Activated T-cell treated with anti-CD3 and anti-CD28 coated beads for 4 hours (primary cell): ENCODE results near the gene BTG1.

Experiments used
- DNase-seq: peaks from one replicate; pipeline ENCODE4 v3.0.0-alpha.2; 2020

The BTG1 gene

DNA sequence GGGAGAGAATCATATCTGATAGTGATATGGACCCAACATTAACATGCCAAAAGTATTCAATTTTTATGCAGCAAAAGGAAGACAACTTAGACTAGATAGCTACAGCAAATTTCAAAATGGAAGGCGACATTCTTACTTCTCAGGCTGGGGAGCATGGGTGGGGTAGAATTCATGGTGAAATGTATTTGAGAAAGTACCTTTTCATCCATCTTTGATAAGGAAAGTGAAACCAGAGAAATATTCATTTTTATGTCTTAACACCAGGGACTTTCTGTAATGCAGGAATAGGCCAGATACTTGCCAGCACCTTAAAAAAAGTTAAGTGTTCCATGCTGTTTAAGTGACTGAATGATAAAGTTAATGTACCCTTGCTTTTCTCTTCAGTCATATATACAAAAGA lies 13.4 kb downstream of the BTG1 start:
- no peak for DNase-seq

DNA sequence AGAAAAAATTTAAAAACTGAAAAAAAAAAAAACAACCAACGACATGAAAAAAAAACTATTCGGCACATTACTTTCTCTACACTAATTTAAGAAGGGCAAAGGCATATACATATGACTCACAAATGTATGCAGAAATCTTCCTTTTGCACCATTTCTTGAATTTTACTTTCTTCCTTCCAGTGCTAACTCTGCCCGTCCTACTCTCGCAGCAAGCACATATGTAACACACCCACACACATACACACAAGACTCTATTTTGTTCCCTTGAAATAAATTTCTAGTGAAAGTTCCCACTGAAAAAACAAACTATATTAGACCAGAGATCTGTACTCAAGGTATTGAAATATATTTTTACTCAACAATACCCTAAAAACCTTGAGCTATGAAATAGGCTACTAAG lies 14.6 kb downstream of the BTG1 start:
- no peak for DNase-seq

DNA sequence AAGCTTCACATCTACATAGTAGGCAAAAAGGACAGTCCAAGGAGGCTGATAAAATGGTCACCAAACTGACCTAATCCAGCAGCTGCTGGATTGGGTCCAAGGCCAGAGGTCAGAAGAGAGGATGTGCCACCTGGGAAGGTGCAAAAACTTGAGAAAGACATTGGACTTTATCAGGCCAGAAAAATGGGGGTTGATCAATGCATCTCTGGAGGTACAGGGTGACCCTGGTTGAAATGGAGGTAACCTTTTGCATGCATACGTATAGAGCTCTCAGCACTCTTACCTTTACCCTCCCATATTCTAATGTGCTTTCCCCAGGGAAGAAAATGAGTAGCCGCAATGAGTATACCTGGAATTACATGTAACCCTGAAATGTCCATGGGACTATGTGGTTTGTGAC lies 16.0 kb downstream of the BTG1 start:
- DNase-seq: no peak

DNA sequence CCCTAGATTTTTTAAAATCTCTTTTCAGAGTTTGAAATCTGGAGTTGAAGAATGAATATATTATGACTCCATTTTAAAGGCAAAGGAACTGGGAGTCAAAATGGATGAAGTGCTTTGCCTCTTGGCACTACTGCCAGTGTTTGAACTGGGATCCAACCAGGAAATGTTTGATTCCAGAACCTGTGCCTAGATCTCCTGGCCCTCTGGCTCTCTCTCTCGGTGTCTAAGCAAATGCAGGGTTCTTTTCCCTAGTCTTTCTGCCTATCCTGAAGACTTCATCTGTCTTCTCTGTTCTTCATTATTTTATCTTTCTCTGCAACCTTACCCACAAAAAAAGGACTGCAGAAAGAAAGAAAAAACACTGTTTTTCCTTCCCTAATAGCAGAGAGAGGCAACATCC lies 17.0 kb downstream of the BTG1 start:
- no peak for DNase-seq

DNA sequence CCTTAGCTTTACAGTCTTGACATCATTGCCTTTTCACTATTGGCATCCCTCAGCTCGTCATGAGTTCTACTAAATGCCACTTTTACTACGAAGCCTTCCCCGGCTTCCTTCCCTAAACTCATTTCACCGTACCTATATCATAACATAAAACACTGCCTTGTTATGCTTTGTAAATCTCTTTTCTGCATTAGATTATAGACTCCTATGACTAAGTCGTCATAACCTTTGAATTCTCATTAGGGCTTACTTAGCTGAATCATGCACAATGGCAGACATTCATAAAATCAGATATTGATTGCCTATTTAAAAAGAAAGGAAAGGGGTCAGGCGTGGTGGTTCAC lies 21.0 kb downstream of the BTG1 start:
- DNase-seq: no peak

DNA sequence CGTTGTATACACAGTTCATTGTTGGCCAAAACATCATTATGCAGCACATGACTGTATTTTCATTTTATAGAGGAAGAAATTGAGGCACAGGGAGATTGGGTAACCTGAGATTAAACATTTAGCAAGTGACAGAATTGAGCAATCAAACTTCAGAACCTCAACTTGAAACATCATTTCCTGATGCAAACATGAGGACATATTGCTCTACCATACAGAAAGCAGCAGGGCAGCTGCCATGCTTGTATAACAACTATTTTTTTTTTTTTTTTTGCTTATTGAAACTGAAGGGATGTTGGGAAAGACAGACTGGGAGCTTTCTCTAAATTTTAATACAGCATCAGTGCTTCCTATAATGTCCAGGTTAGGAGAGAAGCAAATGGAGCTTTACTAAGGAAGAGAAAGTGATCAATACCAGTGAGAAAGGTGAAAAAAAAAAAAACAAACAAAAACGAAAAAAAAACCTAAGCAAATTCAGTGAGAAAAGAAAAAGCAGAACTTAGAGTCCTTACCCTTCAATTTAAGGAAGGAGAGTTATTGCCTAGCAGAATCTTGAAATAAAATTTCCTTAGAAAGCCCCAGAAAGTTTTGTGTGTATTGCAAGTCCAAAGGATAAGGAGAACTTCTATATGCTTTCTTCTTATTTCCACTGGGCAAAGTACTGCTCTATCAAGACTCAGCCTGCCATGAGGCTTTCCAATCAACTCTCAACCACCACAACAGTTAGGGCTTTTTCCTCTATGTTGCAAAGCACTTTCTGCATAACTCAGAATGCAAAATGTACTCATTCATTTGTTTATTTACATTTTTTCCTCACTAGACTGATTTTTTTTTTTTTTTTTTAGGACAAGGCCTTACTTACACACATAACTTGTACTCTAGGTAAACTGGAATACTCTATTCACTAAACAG lies 21.6 kb downstream of the BTG1 start:
- DNase-seq: no peak

DNA sequence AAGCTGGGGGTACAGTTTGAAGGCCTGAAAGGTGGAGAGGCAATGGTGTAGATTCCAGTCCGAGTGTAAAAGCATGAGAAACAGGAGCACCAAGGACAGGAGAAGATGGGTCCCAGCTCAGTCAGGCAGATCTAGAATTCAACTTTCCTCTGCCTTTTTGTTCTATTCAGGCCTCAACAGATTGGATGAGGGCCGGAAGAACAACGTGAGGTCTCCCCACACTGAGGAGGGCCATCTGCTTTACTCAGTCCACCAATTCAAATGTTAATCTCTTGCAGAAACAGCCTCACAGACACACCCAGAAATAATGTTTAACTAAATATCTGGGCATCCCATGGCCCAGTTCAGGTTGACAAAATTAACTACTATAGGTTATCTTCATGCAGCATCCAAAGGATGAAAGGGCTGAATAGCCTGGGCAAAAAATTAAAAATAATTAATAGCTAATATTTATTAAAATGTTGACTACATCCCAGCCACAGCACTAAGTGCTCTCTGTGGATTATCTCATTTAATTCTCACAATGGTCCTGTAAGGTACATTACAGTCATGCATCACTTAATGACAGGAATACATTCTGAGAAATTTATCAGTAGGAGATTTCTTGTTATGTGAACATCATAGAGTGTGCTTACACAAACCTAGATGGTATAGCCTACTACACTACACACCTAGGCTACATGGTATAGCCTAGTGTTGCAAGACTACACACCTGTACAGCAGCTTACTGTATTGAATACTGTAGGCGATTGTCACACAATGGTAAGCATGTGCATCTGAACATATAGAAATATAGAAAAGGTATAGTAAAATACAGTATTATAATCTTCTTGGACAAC lies 22.5 kb downstream of the BTG1 start:
- DNase-seq: no peak

DNA sequence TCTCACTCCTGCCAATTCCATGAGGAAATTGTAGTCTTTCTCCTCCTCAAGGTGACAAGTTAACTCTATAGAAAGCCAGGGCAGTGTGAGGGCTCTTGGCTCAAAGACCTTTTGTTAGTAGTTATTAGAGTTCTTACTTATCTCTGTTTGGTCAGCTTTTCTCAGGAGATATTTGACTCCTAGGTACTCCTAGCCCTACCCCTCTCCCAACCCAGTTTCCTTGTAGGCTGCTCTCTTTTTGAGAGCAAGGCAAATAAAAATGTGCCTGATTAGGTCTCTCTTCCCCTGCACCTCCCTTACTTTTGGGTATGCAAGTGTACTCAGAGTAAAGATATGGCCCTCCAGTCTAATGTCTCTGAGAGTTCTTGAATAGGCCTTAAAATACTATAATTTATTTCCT lies 23.8 kb downstream of the BTG1 start:
- no peak for DNase-seq

DNA sequence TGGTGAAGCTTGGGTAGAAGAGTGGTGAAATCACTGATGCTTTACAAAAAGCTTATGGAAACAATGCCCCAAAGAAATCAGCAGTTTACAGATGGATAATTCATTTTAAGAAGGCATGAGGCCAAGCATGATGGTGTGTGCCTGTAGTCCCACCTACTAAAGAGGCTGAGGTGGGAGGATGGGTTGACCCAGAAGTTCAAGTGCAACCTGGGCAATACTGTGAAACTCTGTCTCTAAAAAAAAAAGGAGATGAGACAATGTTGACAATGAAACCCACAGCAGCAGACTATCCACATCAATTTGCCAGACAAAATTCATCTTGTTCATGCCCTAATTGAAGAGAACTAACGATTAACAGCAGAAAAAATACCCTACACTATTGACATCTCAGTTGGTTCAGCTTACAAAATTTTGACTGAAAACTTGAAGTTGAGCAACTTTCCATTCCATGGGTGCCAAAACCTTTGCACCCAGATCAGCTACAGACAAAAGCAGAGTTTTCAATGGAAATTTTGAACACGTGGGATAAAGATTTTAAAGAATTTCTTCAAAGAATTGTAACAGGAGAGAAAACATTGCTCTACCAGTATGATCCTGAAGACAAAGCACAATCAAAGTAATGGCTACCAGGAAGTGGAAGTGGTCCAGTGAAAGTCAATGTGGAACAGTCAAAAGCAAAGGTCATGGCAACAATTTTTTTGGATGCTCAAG lies 26.7 kb downstream of the BTG1 start:
- DNase-seq: no peak

DNA sequence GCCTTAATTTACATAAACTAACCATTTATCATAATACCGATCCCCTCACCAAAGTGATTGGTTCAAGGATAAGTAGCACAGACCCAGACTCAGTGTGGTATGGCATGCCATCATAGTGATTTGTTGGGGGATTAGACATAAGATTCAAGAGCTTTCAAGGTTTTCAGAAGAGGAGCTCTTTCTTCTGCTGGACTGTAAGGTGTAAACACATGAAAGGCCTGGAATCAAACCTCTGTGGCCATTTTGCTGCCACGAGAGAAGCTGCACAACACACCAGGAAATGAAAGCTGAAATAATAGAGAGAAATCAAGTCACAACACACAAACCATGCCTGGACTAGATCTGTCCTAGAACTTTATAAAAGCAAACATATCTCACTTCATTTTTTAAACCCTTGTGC lies 30.8 kb downstream of the BTG1 start:
- no peak for DNase-seq

DNA sequence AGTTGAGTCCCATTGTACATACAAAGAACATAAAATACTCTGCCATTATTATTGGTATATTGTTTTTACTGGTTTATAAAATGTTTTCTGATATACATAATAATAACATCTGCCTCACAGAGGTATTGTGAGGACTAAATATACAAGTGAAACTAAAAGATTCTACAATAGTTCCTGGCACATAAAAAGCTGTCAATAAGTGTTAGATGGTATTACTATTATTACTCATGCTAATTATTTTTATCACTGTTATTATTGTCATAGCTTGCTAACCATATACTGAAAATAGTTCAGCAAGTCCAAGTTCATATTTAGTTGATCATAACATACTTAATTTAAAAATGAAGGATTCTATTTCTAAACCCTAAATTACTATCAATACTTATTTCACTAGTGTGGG lies 34.4 kb downstream of the BTG1 start:
- no peak for DNase-seq

DNA sequence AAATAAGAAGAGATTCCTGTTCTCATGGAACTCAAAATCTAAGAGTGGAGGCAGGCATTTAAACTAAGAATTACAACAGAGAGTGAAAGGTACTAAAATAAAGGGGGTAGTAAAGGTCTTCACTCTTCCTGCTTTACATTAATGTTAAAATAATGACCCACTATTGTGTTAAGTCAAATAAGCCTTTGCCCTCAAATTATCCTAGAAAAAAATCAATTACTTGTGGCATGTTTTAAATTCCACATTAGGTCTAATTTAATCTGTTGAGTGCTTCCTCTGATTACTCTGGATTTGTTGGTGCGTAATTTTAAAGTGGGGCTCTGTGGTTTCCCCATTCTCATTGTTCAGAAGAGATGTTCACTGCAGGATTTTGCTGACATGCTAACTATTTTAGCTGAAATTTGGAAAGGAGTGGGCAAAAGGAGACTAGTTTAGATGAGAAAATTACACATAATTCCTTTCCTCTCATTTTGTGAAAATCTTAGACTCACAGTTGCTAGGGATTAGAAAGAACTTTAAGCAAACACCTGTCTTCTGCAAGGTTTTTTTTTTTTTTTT lies 35.5 kb downstream of the BTG1 start:
- no peak for DNase-seq

DNA sequence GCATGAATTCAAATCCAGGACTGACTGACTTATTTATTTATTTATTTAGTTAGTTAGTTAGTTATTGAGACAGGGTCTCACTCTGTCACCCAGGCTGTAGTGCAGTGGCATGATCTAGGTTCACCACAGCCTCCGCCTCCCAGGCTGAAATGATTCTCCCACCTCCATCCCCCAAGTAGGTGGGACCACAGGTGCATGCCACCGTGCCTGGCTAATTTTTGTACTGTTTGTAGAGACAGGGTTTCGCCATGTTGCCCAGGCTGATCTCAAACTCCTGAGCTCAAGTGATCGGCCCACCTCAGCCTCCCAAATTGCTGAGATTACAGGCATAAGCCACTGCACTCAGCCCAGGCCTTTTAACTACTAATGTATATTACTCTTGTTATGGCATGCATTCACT lies 36.0 kb downstream of the BTG1 start:
- DNase-seq: no peak

DNA sequence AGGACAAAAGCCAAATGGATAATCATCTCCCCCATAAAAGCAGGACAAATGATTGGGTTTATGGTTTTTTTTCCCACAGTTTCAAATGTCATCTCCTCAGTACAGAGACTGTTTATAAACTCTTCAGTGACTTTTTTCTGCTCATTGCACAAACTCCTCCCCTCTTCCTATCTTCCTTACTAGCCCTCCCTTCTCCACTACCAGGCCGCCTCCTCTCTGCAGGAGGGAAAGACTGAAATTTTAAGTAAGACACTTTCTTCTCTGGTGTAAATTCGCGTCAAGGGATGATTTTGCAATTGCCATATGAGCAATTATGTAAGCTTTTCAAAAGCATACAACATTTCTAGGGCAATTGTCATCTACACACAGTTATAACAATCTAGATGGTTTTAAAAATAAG lies 37.0 kb downstream of the BTG1 start:
- no peak for DNase-seq

DNA sequence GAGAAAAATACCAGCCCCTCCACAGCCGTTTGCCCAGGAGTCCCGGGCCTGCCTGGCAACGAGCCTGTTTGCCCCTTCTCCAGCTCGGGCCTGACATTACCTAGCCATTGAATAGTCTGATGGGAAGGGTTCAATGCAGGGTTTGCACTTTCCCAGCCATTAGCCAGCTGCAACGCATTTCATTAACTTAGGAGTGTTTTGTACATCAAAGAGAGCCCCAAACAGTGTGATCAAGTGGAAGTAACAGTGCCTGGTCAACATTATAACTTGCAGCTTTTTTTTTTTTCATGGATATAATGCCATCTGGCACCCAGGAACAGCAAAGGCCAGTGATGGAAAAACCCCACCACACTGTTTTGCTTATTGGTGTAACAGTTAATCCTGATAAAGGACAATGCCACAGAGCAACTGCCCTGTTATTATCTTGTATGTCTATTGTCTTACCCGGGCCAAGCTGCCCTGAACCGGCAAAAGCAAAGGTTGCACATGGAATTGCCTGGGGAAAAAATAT lies 38.0 kb downstream of the BTG1 start:
- DNase-seq: no peak

DNA sequence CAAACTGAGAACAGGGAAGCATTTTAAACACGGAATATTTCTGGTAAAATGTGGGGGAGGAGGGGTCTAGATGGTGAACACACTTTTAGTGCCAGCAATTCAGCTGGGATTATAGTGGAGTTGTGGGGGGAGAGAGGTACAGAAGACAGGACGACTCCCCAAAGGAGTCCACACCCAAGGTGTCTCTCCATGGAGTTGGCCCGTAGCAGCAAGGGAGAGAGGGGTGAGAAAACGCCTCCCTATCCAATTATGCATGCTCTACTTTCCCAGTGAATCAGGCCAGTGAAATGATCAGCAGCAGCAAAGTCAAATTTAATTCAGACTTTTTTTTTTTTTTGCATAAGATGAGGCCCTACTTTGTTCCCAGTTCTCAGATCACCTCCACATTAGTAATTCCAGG lies 38.6 kb downstream of the BTG1 start:
- no peak for DNase-seq

DNA sequence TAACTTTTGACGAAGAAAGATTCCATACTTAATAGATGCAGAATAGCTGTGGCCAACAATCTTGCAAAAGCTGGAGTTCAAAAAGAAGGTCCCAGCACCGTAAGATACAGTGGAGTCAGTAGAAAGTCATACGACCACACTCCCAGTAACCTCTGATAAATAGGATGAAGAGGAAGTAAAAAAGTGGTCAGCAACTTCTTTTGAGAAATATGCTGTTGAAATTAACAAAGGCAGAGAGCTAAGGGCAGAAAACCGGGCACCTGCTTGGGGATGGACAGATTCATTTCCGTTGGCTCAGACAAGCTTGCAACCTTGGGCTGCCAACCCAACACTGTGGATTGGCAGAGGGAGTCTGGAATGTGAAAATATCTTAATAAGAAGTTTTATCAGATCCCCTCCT lies 40.0 kb downstream of the BTG1 start:
- no peak for DNase-seq

DNA sequence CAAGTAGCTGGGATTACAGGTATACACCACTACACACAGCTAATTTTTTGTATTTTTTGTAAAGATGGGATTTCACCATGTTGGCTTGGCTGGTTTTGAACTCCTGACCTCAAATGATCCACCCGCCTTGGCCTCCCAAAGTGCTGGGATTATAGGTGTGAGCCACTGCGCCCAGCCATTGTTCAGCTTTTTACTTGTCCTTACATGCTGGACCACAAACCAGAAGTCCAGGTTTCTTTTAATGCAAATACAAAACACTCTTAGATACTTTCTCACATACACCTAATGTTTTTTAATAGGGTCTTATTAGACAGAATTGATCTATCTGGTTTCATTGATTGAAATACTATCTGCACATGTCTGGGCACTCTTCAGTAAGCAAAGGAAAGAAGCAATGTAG lies 40.5 kb downstream of the BTG1 start:
- DNase-seq: no peak

DNA sequence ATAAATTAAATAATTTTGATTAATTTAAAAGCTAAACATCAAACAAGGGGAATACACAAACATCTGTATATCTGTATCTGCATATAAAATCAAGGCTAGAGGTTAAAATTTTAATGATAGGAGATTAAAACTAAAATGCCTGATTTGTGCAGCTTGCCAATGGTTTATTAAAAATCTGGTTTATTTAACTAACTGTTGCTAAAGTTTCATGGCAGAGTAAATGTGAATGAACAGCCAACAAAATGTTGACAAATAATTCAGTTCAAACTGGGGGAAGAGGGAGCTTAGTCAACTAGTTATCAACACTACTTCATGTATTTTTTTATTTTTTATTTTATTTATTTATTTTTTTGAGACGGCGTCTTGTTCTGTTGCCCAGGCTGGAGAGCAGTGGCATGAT lies 43.0 kb downstream of the BTG1 start:
- DNase-seq: no peak

DNA sequence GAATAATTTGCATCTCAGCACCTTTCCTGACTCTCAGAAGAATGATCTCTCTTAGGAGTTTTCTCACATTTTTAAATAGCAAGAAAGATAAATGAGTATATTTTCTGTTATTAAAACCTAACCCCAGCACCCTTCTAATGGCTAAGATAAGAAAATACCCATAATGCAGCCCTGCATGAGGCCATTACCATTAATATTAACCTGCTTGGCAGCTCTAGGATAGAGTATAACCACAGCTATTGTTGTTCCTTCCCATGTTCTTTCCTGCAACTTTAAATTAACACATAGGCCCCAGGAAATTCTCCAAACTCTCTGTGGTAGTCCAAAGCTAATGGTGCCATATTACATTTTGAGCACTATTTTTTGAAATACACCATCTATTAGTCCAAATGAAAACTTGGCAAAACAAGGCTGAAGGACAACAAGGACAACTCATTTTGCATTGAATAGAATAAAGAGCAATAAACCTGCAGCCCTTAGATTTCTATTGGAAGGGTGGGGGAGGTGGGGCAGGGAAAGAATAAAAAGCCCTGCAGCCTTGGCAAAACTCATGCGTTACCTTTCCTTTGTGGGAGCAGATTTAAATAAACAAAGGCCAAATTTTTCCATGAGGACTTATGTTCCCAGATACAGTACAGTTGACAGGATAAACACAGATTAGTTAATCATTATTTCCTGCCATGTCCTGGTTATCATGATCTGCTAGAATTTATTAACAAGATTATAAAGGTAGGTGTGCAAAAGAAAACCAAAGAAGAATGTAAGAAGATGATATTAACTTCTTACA lies 46.9 kb downstream of the BTG1 start:
- no peak for DNase-seq

DNA sequence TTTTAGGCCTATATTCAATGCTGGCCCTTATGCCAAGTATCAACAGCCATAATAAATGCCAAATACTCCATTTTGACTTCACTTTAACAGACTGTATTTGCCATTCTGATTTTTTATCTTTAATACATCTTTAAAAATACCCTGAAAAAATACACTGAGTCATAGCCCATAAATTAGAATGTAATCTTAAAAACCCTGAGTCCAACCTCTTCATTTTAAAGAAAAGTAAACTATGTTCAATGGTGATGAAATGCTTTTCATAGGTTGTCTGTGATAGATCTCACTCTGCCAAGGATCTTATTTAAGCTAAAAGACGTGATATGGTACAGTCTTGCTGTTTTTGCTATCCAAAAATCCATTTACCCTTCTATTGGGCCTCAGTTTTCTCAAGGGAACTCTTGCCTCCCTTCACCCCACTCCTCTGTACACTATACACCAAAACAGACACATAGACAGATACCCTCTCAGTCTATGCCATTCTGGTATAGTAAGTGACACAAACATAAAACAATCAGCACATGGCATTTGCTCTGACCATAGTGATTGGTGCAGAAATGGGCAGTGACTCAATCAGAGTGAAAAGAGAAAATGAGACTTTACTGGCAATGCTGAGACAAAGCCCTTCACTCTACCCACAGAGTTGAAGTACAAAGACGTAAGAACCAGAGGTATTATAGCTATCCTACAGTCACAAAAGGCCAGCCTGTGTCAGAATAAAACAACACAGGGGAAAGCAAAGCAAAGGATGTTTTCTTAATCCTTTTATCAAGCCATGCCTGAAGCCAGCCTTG lies 49.1 kb downstream of the BTG1 start:
- no peak for DNase-seq

DNA sequence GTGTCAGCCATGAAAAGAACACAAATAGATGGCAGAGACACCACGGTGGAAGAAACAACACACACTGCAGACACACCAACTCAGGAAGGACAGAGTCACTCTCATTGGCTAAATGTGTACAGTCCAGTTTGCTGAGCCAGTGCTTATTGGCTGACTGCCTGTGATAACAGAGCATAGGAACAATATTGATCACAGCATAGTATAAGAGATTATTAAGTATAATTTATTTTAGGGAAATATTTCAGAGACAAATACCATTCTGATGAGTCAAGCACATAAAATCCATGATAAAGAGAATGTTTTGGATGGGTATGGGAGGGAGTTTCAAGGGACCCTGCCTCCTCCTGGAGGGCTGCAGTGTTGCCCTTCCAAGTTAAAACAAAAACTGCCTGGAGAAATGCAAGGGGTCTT lies 50.9 kb downstream of the BTG1 start:
- DNase-seq: no peak
